Stomach smooth muscle (tissue), 2 donors: ENCODE data around the gene FUT6.

ENCODE experiments used
- H3K27ac ChIP-seq: one replicate; pipeline ENCODE4 v1.7.0; 2013; ENCODE audit warnings: mild to moderate bottlenecking, low read length, inconsistent platforms
- H3K27me3 ChIP-seq, 2 donors: one replicate each; pipeline ENCODE4 v1.7.0; 2013; ENCODE audit warnings: low read length in 2 of 2; ENCODE audit not compliant: insufficient read depth in 2 of 2, control insufficient read depth in 1 of 2
- H3K36me3 ChIP-seq, 2 donors: one replicate each; pipeline ENCODE4 v1.7.0; 2013; ENCODE audit warnings: low read length in 2 of 2; ENCODE audit not compliant: control insufficient read depth in 2 of 2, insufficient read depth in 2 of 2
- H3K4me1 ChIP-seq: one replicate; pipeline ENCODE4 v1.7.0; 2013; ENCODE audit warnings: low read length; ENCODE audit not compliant: control insufficient read depth, insufficient read depth
- H3K4me3 ChIP-seq, 2 donors: one replicate each; pipeline ENCODE4 v1.7.0; 2013; ENCODE audit warnings: low read length in 2 of 2
- H3K9ac ChIP-seq, 2 donors: one replicate each; pipeline ENCODE4 v1.7.0; 2013; ENCODE audit warnings: low read length in 2 of 2, mild to moderate bottlenecking in 1 of 2
- H3K9me3 ChIP-seq, 2 donors: one replicate each; pipeline ENCODE4 v1.7.0; 2013; ENCODE audit warnings: low read length in 2 of 2; ENCODE audit not compliant: control insufficient read depth in 2 of 2
- donor health status: healthy.
- donor health status: Pancreatic carcinoma.

Gene FUT6

DNA sequence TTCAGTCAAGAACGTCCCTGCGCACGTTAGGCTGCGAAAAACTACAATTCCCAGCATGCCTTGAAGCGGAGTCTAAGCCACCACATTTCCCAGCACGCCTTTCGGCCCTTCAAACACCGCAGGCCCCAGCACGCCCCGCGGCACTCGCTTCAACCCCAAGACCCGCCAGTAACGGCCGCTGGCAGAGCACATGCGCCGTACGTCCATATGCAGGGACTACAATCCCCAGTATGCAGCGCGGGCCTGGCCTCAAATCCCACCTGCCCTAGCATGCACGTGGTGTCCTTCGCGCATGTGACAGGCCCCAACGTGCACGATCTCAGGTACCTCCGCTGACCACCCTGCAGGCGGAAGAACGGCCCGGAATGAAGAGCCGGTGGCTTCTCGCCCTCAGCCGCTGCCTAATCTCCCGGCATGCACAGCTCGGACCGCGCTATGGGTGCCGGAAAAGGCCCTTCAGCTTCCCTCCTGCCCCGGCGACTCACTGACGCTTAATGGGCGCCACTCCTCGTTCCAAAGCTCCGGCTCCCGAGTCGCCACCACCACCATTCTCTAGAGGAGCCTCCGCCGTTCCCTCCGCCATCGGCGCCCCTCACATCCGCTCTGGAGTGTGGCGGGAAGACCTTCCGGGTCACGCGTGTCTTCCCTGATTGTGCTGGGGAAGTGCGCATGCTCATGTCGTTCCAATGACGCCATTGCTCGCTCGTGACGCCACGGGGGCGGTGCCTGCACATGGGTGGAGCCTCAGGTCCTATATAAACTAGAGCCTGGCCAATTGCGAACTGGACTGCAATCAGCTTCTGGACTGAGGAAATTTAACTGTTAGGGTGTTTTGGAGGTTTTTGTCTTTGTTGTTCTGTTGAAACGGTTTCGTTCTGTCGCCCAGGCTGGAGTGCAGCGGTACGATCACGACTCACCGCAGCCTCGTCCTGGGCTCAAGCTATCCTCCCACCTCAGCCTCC, 48.7 kb downstream of the FUT6 start, which contains the start of gene DUS3L:
DUS3L (minus strand) TSS at position 605 of the 962 bp plus-strand sequence; CDS start at position 583, 22 bp downstream.
- Histone ChIP-seq H3K27me3 (no peaks in the 10 kb centered on the region), H3K4me3 (peak within 1 kb of the TSS; percentile 89 to 99), H3K27ac (peak within 1 kb of the TSS; percentile 95), H3K4me1 (peaks cover 6% of the 10 kb centered on the region), H3K36me3 (peaks cover 31 to 33% of the 10 kb centered on the region in 2 donors), H3K9ac (peak within 1 kb of the TSS; percentile 93), H3K9me3 (no peaks in the 10 kb centered on the region)

- no peaks in the 10 kb centered on the region for H3K27me3 ChIP-seq
- H3K27ac ChIP-seq = peak overlapping the region; percentile 95
- H3K4me1 ChIP-seq = peaks cover 6% of the 10 kb centered on the region
- H3K36me3 ChIP-seq = peaks cover 35% of the 10 kb centered on the region in 2 donors
- H3K9ac ChIP-seq = peak overlapping the region; percentile 58 to 93
- H3K9me3 ChIP-seq = no peaks in the 10 kb centered on the region
- peak overlapping the region; percentile 89 to 99 for H3K4me3 ChIP-seq
Measured at GRCh38 chr19:5789886-5790558, 49.5 kb downstream of the FUT6 start.

GRCh38 chr19:5789351-5789761, 50.1 kb downstream of the FUT6 start:
- Histone ChIP-seq H3K9ac (no peak overlapping the region), H3K36me3 (peaks cover 35 to 39% of the 10 kb centered on the region in 2 donors), H3K27ac (no peak overlapping the region), H3K27me3 (no peaks in the 10 kb centered on the region), H3K4me1 (peaks cover 6% of the 10 kb centered on the region), H3K4me3 (no peak overlapping the region), H3K9me3 (no peaks in the 10 kb centered on the region)

DNA sequence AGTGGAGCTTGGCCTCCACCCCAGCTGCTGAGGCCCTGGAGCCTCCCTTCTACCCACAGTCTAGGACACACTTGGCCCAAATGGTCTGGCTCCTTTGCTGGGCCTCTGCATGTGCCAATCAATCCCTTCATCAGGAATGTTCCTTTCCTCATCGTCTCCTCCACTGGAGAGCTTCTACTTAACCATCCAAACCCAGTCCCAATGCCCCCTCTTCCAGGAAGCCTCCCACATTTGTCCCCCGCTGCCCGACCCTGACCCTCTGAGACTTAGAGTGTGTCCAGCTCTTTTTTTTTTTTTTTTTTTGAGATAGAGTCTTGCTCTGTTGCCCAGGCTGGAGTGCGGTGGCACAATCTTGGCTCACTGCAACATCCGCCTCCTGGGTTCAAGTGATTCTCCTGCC, 51.1 kb downstream of the FUT6 start:
- no peak overlapping the region for H3K4me3 ChIP-seq
- H3K27me3 ChIP-seq = no peaks in the 10 kb centered on the region
- no peak overlapping the region for H3K27ac ChIP-seq
- H3K36me3 ChIP-seq = peaks cover 35 to 41% of the 10 kb centered on the region in 2 donors
- no peaks in the 10 kb centered on the region for H3K9me3 ChIP-seq
- no peak overlapping the region for H3K9ac ChIP-seq
- peaks cover 6% of the 10 kb centered on the region for H3K4me1 ChIP-seq

- Histone ChIP-seq H3K4me1 (peaks cover 6% of the 10 kb centered on the region), H3K4me3 (no peak overlapping the region), H3K9ac (no peak overlapping the region), H3K36me3 (peaks cover 35 to 41% of the 10 kb centered on the region in 2 donors), H3K27ac (no peak overlapping the region), H3K27me3 (no peaks in the 10 kb centered on the region), H3K9me3 (no peaks in the 10 kb centered on the region)
Measured at GRCh38 chr19:5787409-5788182, 51.9 kb downstream of the FUT6 start.

GRCh38 chr19:5786593-5787408, 52.7 kb downstream of the FUT6 start:
- Histone ChIP-seq H3K4me3 (no peak overlapping the region), H3K27me3 (no peaks in the 10 kb centered on the region), H3K36me3 (peaks cover 35 to 41% of the 10 kb centered on the region in 2 donors), H3K4me1 (peaks cover 6% of the 10 kb centered on the region), H3K9ac (no peak overlapping the region), H3K27ac (no peak overlapping the region), H3K9me3 (no peaks in the 10 kb centered on the region)

GRCh38 chr19:5785423-5785822, 54.1 kb downstream of the FUT6 start:
- H3K27ac ChIP-seq = no peak overlapping the region
- no peak overlapping the region for H3K9ac ChIP-seq
- peaks cover 5% of the 10 kb centered on the region for H3K4me1 ChIP-seq
- H3K36me3 ChIP-seq = peaks cover 35 to 41% of the 10 kb centered on the region in 2 donors
- H3K27me3 ChIP-seq = no peaks in the 10 kb centered on the region
- no peak overlapping the region for H3K4me3 ChIP-seq
- H3K9me3 ChIP-seq = no peaks in the 10 kb centered on the region

DNA sequence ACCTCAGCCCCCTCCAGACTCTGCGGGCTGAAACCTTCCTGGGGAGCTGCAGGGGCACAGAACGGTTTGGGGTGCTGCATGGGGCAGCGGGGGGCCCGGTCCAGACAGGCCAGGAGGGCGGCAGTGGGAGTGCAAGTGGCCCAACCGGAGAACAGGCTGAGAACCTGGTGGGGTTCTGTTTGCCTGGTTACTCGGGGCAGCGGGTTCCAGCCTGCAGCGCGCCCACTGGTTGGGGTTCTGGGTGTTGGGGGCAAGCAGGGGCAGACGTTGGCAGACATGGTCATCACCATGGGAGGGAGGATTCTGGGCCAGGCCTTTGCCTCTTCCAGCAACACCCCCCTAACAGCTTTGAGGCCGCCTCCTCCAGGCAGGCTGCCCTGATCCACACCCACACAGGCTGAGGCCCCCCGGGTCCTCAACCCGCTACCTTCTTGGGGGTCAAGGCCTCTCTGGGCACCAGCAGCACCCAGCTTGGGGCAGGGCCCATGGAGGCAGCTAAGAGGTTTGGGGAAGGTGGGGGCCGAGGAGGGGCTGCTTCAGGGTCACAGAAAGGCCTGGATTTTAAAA, 54.8 kb downstream of the FUT6 start, which contains the start of gene PRR22:
PRR22 (minus strand) TSS at position 166 of the 567 bp plus-strand sequence; CDS start at position 80, 86 bp downstream.
- Histone ChIP-seq H3K4me3 (no peak within 1 kb of the TSS), H3K9ac (no peak within 1 kb of the TSS), H3K9me3 (no peaks in the 10 kb centered on the region), H3K36me3 (peaks cover 35 to 37% of the 10 kb centered on the region in 2 donors), H3K4me1 (no peaks in the 10 kb centered on the region), H3K27me3 (no peaks in the 10 kb centered on the region), H3K27ac (no peak within 1 kb of the TSS)

- Histone ChIP-seq H3K27ac (no peak overlapping the region), H3K36me3 (peaks cover 24 to 32% of the 10 kb centered on the region in 2 donors)
Measured at GRCh38 chr19:5782945-5783919, 56.3 kb downstream of the FUT6 start.

More at GRCh38 chr19:5782945-5783919, 56.3 kb downstream of the FUT6 start:
- Histone ChIP-seq H3K4me3 (no peak overlapping the region), H3K27me3 (no peaks in the 10 kb centered on the region), H3K9me3 (no peaks in the 10 kb centered on the region), H3K4me1 (no peaks in the 10 kb centered on the region), H3K9ac (no peak overlapping the region)
